ENCODE data around the gene RND3. TPM values are rescaled to one million over a fixed set of nuclear protein-coding genes. Genes with fewer than 3 reads are reported as not detected.

RND3 gene
- total RNA-seq, 2 donors from 2014 or later: 27.9 to 119 TPM

- ATAC-seq (ENCODE audit: insufficient number of reproducible peaks, low FRiP score, low read depth) (no peak), DNase-seq (ENCODE audit: low spot score) (no peak)
- Histone ChIP-seq H3K27me3 (replicated peaks; ENCODE audit: insufficient read depth) (no peaks in the 10 kb centered on the region), H3K4me3 (peak overlapping the region; percentile 53), H3K36me3 (peaks cover 11% of the 10 kb centered on the region), H3K9me3 (no peaks in the 10 kb centered on the region), H3K4me1 (ENCODE audit: control insufficient read depth in 1 of 2, low read depth in 2 of 2) (peaks cover 21 to 66% of the 10 kb centered on the region in 2 donors), H3K27ac (peak overlapping the region; percentile 49 to 68)
- TF ChIP-seq, protein P1, sequence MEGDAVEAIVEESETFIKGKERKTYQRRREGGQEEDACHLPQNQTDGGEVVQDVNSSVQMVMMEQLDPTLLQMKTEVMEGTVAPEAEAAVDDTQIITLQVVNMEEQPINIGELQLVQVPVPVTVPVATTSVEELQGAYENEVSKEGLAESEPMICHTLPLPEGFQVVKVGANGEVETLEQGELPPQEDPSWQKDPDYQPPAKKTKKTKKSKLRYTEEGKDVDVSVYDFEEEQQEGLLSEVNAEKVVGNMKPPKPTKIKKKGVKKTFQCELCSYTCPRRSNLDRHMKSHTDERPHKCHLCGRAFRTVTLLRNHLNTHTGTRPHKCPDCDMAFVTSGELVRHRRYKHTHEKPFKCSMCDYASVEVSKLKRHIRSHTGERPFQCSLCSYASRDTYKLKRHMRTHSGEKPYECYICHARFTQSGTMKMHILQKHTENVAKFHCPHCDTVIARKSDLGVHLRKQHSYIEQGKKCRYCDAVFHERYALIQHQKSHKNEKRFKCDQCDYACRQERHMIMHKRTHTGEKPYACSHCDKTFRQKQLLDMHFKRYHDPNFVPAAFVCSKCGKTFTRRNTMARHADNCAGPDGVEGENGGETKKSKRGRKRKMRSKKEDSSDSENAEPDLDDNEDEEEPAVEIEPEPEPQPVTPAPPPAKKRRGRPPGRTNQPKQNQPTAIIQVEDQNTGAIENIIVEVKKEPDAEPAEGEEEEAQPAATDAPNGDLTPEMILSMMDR (IDR thresholded peaks at IDR 0.05): no peak
These were observed 11.8 kb downstream of the RND3 start for GRCh38 chr2:150475479-150476250.

DNA sequence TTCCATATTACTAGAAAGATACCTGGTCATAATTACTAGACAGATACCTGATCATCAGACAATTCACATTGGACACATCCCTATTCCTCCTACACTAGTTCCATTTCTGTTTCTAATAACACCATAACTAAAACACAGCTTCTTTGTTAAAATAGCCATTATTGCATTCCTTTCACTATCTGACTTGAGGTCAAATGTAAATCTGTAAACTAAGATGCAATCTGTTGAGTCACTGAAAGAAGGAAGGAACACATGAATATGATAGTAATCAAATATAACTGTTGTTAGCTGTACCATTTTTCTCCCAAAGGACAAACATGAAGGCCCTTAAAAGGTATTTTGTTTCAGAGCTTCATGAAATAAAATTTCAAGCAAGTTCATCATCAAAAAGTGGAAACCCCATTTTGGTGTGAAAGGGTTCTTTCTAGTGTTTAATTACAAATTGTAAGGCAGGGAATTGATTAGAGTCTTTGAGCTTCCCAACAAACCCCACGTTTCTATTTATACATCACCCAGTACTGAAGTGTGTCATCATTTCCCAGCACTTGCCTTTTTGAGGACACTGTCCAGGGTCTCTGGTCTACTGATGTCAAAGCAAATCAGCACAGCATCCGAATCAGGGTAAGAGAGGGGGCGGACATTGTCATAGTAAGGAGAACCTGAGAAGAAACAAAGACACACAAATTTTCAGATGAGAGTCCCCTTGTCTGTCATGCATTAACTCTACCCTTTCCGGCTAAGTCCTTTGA is 13.0 kb downstream of the RND3 start:
- TF ChIP-seq, protein P1 (IDR thresholded peaks at IDR 0.05): no peak
- no peaks in the 10 kb centered on the region for H3K27me3 ChIP-seq (replicated peaks; ENCODE audit: insufficient read depth)
- H3K36me3 ChIP-seq: peaks cover 17% of the 10 kb centered on the region
- peak overlapping the region in 1 of 2 donors; percentile 68 for H3K27ac ChIP-seq
- no peaks in the 10 kb centered on the region for H3K9me3 ChIP-seq
- ATAC-seq (ENCODE audit: insufficient number of reproducible peaks, low FRiP score, low read depth) (no peak), DNase-seq (ENCODE audit: low spot score) (no peak)
- no peak overlapping the region for H3K4me3 ChIP-seq
- peaks cover 18 to 55% of the 10 kb centered on the region in 2 donors for H3K4me1 ChIP-seq (ENCODE audit: control insufficient read depth in 1 of 2, low read depth in 2 of 2)

- Histone ChIP-seq H3K4me3 (no peak overlapping the region), H3K9me3 (no peaks in the 10 kb centered on the region), H3K36me3 (peaks cover 21% of the 10 kb centered on the region), H3K27me3 (replicated peaks; ENCODE audit: insufficient read depth) (no peaks in the 10 kb centered on the region), H3K4me1 (ENCODE audit: control insufficient read depth in 1 of 2, low read depth in 2 of 2) (peaks cover 12 to 47% of the 10 kb centered on the region in 2 donors), H3K27ac (peak overlapping the region in 1 of 2 donors; percentile 68)
- no peak for DNase-seq (ENCODE audit: low spot score)
- TF ChIP-seq, protein P1 (IDR thresholded peaks at IDR 0.05): no peak
- ATAC-seq (ENCODE audit: insufficient number of reproducible peaks, low FRiP score, low read depth): no peak
These were observed 13.7 kb downstream of the RND3 start for GRCh38 chr2:150473767-150474166.

- H3K4me1 ChIP-seq (ENCODE audit: control insufficient read depth in 1 of 2, low read depth in 2 of 2): peaks cover 8 to 40% of the 10 kb centered on the region in 2 donors
- no peaks in the 10 kb centered on the region for H3K27me3 ChIP-seq (replicated peaks; ENCODE audit: insufficient read depth)
- TF ChIP-seq, protein P1 (IDR thresholded peaks at IDR 0.05): no peak
- DNase-seq (ENCODE audit: low spot score): no peak
- no peaks in the 10 kb centered on the region for H3K9me3 ChIP-seq
- ATAC-seq (ENCODE audit: insufficient number of reproducible peaks, low FRiP score, low read depth): peak; percentile 38
- H3K27ac ChIP-seq: peak overlapping the region in 1 of 2 donors; percentile 26
- H3K4me3 ChIP-seq: no peak overlapping the region
- H3K36me3 ChIP-seq: peaks cover 26% of the 10 kb centered on the region
These were observed 15.0 kb downstream of the RND3 start for GRCh38 chr2:150472511-150472899.

DNA sequence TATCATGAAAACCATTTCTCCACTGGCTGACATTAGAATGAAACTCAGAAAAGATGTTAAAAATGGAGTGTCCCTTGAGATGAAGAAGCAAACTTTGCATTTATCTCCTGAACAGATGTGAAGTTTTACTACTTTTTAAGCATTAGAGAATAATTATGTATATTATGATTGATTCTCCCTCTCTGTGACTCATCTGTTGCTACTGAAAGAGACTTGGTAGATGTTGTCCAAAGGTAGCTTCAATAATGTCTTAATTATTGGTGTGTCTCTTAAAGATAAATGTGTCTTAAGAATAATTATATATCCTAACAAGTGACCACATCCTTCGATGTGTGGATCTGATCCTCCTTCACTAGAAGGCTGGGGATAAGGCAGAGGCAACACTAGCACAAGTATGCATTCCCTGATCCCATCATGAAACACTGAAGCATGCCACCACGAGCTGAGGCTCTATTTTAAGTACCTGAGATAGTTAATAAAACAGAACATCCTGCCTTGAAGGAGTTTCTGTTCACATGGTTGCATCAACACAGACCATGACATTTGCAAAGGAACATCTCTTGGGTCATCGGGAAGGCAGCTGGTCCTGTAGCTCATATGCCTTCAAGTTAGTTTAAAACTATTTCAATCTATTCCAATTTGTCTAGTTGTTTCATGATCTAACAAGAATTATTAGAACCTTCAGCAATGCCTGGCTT is 15.5 kb downstream of the RND3 start:
- no peak for ATAC-seq (ENCODE audit: insufficient number of reproducible peaks, low FRiP score, low read depth)
- H3K27me3 ChIP-seq (replicated peaks; ENCODE audit: insufficient read depth): no peaks in the 10 kb centered on the region
- H3K4me3 ChIP-seq: no peak overlapping the region
- DNase-seq (ENCODE audit: low spot score): no peak
- peak overlapping the region in 1 of 2 donors; percentile 26 for H3K27ac ChIP-seq
- H3K36me3 ChIP-seq: peaks cover 26% of the 10 kb centered on the region
- TF ChIP-seq, protein P1 (IDR thresholded peaks at IDR 0.05): no peak
- no peaks in the 10 kb centered on the region for H3K9me3 ChIP-seq
- peaks cover 11 to 38% of the 10 kb centered on the region in 2 donors for H3K4me1 ChIP-seq (ENCODE audit: control insufficient read depth in 1 of 2, low read depth in 2 of 2)
